ENCODE data around the gene ARAF.

The ARAF gene

GRCh38 chrX:47540754-47541538 lies 20.1 kb upstream of the ARAF start:
- Histone ChIP-seq H3K4me3 (no peak overlapping the region), H3K4me1 (peaks cover 0 to 21% (median 1%) of the 10 kb centered on the region in 4 donors), H3K27me3 (no peaks in the 10 kb centered on the region), H3K36me3 (no peaks in the 10 kb centered on the region), H3K9me3 (no peaks in the 10 kb centered on the region), H3K27ac (peak overlapping the region; percentile 78 to 86)
- intact Hi-C loops (cut with DNase I; ENCODE audit: low total_unique reads) = no loop called here
- TF ChIP-seq, protein P1, sequence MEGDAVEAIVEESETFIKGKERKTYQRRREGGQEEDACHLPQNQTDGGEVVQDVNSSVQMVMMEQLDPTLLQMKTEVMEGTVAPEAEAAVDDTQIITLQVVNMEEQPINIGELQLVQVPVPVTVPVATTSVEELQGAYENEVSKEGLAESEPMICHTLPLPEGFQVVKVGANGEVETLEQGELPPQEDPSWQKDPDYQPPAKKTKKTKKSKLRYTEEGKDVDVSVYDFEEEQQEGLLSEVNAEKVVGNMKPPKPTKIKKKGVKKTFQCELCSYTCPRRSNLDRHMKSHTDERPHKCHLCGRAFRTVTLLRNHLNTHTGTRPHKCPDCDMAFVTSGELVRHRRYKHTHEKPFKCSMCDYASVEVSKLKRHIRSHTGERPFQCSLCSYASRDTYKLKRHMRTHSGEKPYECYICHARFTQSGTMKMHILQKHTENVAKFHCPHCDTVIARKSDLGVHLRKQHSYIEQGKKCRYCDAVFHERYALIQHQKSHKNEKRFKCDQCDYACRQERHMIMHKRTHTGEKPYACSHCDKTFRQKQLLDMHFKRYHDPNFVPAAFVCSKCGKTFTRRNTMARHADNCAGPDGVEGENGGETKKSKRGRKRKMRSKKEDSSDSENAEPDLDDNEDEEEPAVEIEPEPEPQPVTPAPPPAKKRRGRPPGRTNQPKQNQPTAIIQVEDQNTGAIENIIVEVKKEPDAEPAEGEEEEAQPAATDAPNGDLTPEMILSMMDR (IDR thresholded peaks at IDR 0.05) = peak; percentile 46 to 61
- peak; percentile 75 to 89 for DNase-seq

- intact Hi-C loops (cut with DNase I; ENCODE audit: low total_unique reads) = no loop called here
- H3K27me3 ChIP-seq = no peaks in the 10 kb centered on the region
- DNase-seq = no peak
- no peak overlapping the region for H3K27ac ChIP-seq
- H3K4me1 ChIP-seq = peaks cover 0 to 21% (median 1%) of the 10 kb centered on the region in 4 donors
- H3K9me3 ChIP-seq = no peaks in the 10 kb centered on the region
- no peaks in the 10 kb centered on the region for H3K36me3 ChIP-seq
- no peak overlapping the region for H3K4me3 ChIP-seq
- TF ChIP-seq, protein P1 (IDR thresholded peaks at IDR 0.05) = no peak
Observed at GRCh38 chrX:47543496-47543895, 17.5 kb upstream of the ARAF start.

- peak; percentile 94 to 95 for DNase-seq
- H3K4me1 ChIP-seq = no peaks in the 10 kb centered on the region
- H3K27ac ChIP-seq = peak overlapping the region; percentile 80 to 89
- H3K27me3 ChIP-seq = no peaks in the 10 kb centered on the region
- H3K9me3 ChIP-seq = no peaks in the 10 kb centered on the region
- no peaks in the 10 kb centered on the region for H3K36me3 ChIP-seq
- peak overlapping the region; percentile 53 to 56 for H3K4me3 ChIP-seq
- TF ChIP-seq, protein P1 (IDR thresholded peaks at IDR 0.05) = no peak
- intact Hi-C loops (cut with DNase I; ENCODE audit: low total_unique reads) = no loop called here
Observed at GRCh38 chrX:47556045-47556623, 4.9 kb upstream of the ARAF start.

- no peaks in the 10 kb centered on the region for H3K9me3 ChIP-seq
- no peaks in the 10 kb centered on the region for H3K27me3 ChIP-seq
- no peak overlapping the region for H3K27ac ChIP-seq
- TF ChIP-seq, protein P1 (IDR thresholded peaks at IDR 0.05) = no peak
- peaks cover 0 to 16% (median 13%) of the 10 kb centered on the region in 4 donors for H3K4me1 ChIP-seq
- intact Hi-C loops (cut with DNase I; ENCODE audit: low total_unique reads) = no loop called here
- H3K36me3 ChIP-seq = peaks cover 0 to 7% (median 5%) of the 10 kb centered on the region in 3 donors
- no peak for DNase-seq
- H3K4me3 ChIP-seq = no peak overlapping the region
Observed at GRCh38 chrX:47558436-47558835, 2.6 kb upstream of the ARAF start.

GRCh38 chrX:47560179-47560933 lies 649 bp upstream of the ARAF start:
- peaks cover 0 to 16% (median 13%) of the 10 kb centered on the region in 4 donors for H3K4me1 ChIP-seq
- peaks cover 8 to 23% (median 22%) of the 10 kb centered on the region in 3 donors for H3K36me3 ChIP-seq
- no peaks in the 10 kb centered on the region for H3K27me3 ChIP-seq
- peak overlapping the region; percentile 62 to 70 for H3K4me3 ChIP-seq
- no peaks in the 10 kb centered on the region for H3K9me3 ChIP-seq
- H3K27ac ChIP-seq = peak overlapping the region; percentile 91
- no peak for DNase-seq
- TF ChIP-seq, protein P1 (IDR thresholded peaks at IDR 0.05) = no peak
- intact Hi-C loops (cut with DNase I; ENCODE audit: low total_unique reads) = no loop called here

Data from tibial artery (tissue), 4 donors.